ENCODE results near the gene KIAA0319L.

The KIAA0319L gene

GRCh38 chr1:35406103-35406502 lies 151.1 kb downstream of the KIAA0319L start:
- in situ Hi-C loops (cut with HindIII; ENCODE audit: low sequenced_read_pairs): no loop called here

- in situ Hi-C loops (cut with HindIII; ENCODE audit: low sequenced_read_pairs): no loop called here
Observed at GRCh38 chr1:35401049-35401448, 156.2 kb downstream of the KIAA0319L start.

- in situ Hi-C loops (cut with HindIII; ENCODE audit: low sequenced_read_pairs): no loop called here
Observed at GRCh38 chr1:35398739-35399138, 158.5 kb downstream of the KIAA0319L start.

GRCh38 chr1:35394386-35394785 lies 162.8 kb downstream of the KIAA0319L start:
- in situ Hi-C loops (cut with HindIII; ENCODE audit: low sequenced_read_pairs): no loop called here

GRCh38 chr1:35390600-35391494 lies 166.4 kb downstream of the KIAA0319L start:
- in situ Hi-C loops (cut with HindIII; ENCODE audit: low sequenced_read_pairs): no loop called here

GRCh38 chr1:35386959-35387358 lies 170.2 kb downstream of the KIAA0319L start:
- in situ Hi-C loops (cut with HindIII; ENCODE audit: low sequenced_read_pairs): no loop called here

GRCh38 chr1:35386290-35386689 lies 170.9 kb downstream of the KIAA0319L start:
- in situ Hi-C loops (cut with HindIII; ENCODE audit: low sequenced_read_pairs): no loop called here

Measured in DLD1 (cell line).